ENCODE measurements around the gene RRAS2. TPM values are rescaled to one million over a fixed set of nuclear protein-coding genes. Genes with fewer than 3 reads are reported as not detected.
A peak's percentile ranks its signal among the peaks of the same experiment; 100 is the strongest.
"Not testable (repeated sequence)": the region's sequence is repeated elsewhere in the genome, so short reads cannot be mapped to it uniquely, and the experiment has no call there.

RRAS2 gene
- total and polyA plus RNA-seq, 8 donors, result 9.0 to 21.8 (median 14.8) TPM

- H3K9me3 ChIP-seq, result no peaks in the 10 kb centered on the region
- peak; percentile 79 to 85 (median 83) for ATAC-seq
- no peaks in the 10 kb centered on the region for H3K36me3 ChIP-seq
- DNase-seq, result peak; percentile 52 to 87 (median 68)
- peaks cover 0 to 5% (median 5%) of the 10 kb centered on the region in 3 donors for H3K4me1 ChIP-seq
- intact Hi-C loops (cut with DNase I), result no loop called here
- FAIRE-seq, result no peak
- 0 to 1% methylated on average over 53 to 73 of the region's 73 CpGs for WGBS, 2 donors
- no peak for TF ChIP-seq CTCF (IDR thresholded peaks at IDR 0.05)
- H3K27ac ChIP-seq, result peak overlapping the region; percentile 66 to 84 (median 82)
- H3K27me3 ChIP-seq, result no peaks in the 10 kb centered on the region
- peak overlapping the region; percentile 78 to 85 (median 80) for H3K4me3 ChIP-seq
These were observed 878 bp downstream of the RRAS2 start for GRCh38 chr11:14357881-14358728.

- Histone ChIP-seq H3K27me3 (no peaks in the 10 kb centered on the region), H3K9me3 (no peaks in the 10 kb centered on the region), H3K4me3 (no peak overlapping the region), H3K36me3 (no peaks in the 10 kb centered on the region), H3K4me1 (peaks cover 0 to 5% (median 5%) of the 10 kb centered on the region in 3 donors), H3K27ac (no peak overlapping the region)
- intact Hi-C loops (cut with DNase I), result no loop called here
- no peak for TF ChIP-seq CTCF (IDR thresholded peaks at IDR 0.05)
- FAIRE-seq, result no peak
- ATAC-seq, result no peak
- no peak for DNase-seq
- WGBS, 2 donors, result 86 to 97% methylated on average over 2 of the region's 2 CpGs
These were observed 2.6 kb downstream of the RRAS2 start for GRCh38 chr11:14356342-14356741.

DNA sequence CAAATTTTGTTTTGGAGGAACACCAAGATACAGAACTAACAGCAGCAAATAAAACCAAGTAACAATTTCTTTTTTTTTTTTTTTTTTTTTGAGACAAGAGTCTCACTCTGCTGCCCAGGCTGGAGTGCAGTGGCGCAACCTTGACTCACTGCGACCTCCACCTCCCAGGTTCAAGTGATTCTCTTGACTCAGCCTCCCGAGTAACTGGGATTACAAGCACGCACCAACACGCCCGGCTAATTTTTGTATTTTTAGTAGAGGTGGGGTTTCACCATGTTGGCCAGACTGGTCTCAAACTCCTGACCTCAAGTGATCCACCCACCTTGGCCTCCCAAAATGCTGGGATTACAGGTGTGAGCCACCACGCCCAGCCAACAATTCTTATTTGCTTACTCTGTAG, 4.4 kb downstream of the RRAS2 start:
- H3K36me3 ChIP-seq; ATAC-seq; H3K27ac ChIP-seq; H3K4me1 ChIP-seq; H3K27me3 ChIP-seq; FAIRE-seq; DNase-seq; H3K4me3 ChIP-seq; intact Hi-C loops (cut with DNase I); H3K9me3 ChIP-seq: not testable (repeated sequence)
- 99% methylated on average over 7 of the region's 7 CpGs for WGBS, 2 donors

DNA sequence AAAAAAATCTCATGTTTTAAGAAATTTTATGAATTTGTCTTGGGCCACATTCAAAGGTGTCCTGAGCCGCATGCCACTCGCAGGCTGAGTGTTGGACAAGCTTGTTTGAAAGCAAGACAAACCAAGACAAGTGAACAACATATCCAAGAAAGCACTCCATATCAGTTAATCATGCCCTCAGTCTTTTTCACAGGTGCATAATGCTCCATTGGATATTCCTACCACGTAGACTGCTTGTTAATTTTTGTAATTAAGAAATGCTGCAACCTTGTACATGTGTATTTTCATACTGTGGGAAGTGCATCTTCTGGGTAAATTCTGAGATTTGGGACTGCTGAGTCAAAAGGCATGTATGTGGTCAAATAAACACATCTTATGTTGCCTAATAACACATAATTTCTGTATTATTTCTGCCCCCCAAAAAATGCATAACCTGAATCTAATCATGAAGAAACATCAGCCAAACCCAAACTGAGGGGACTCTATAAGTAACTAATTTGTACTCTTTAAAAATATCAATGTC, 8.2 kb downstream of the RRAS2 start:
- intact Hi-C loops (cut with DNase I), result no loop called here
- no peak for FAIRE-seq
- H3K4me3 ChIP-seq, result no peak overlapping the region
- H3K27ac ChIP-seq, result no peak overlapping the region
- H3K27me3 ChIP-seq, result no peaks in the 10 kb centered on the region
- no peak for TF ChIP-seq CTCF (IDR thresholded peaks at IDR 0.05)
- no peaks in the 10 kb centered on the region for H3K9me3 ChIP-seq
- ATAC-seq, result no peak
- DNase-seq, result no peak
- WGBS, 2 donors, result 96 to 100% methylated on average over 3 of the region's 3 CpGs
- peaks cover 0 to 3% (median 0%) of the 10 kb centered on the region in 3 donors for H3K4me1 ChIP-seq
- no peaks in the 10 kb centered on the region for H3K36me3 ChIP-seq

DNA sequence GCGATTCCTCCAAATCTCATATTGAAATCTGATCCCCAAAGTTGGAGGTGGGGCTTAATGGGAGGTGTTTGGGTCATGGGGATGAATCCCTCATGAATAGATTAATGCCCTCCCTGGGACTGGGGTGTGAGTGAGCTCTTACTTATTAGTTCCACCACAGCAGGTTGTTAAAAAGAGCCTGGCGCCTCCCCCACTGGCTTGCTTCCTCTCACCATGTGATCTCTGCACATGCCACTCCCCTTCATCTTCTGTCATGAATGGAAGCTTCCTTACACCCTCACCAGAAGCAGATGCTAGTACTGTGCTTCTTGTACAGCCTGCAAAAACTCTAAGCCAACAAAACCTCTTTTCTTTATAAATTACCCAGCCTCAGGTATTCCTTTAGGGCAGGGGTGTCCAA, 8.8 kb downstream of the RRAS2 start:
- Histone ChIP-seq H3K27me3 (no peaks in the 10 kb centered on the region), H3K4me1 (peaks cover 0 to 5% (median 3%) of the 10 kb centered on the region in 3 donors), H3K4me3 (no peak overlapping the region), H3K9me3 (no peaks in the 10 kb centered on the region), H3K36me3 (no peaks in the 10 kb centered on the region), H3K27ac (no peak overlapping the region)
- DNase-seq, result no peak
- intact Hi-C loops (cut with DNase I), result no loop called here
- no peak for FAIRE-seq
- no peak for TF ChIP-seq CTCF (IDR thresholded peaks at IDR 0.05)
- 92 to 94% methylated on average over 2 of the region's 2 CpGs for WGBS, 2 donors
- ATAC-seq, result no peak

All from pancreas (tissue), 10 donors.